HG02840 (cell line): ENCODE results near the gene SCP2.
"Not testable (repeated sequence)": the region's sequence is repeated elsewhere in the genome, so short reads cannot be mapped to it uniquely, and the experiment has no call there.

Source experiments
- ATAC-seq: cut with Tn5 transposase; IDR thresholded peaks from one replicate; pipeline ENCODE4 v1.9.1; 2021; ENCODE audit warnings: mild to moderate bottlenecking, moderate library complexity, moderate number of reproducible peaks; ENCODE audit not compliant: unreplicated experiment, low FRiP score

SCP2 gene

DNA sequence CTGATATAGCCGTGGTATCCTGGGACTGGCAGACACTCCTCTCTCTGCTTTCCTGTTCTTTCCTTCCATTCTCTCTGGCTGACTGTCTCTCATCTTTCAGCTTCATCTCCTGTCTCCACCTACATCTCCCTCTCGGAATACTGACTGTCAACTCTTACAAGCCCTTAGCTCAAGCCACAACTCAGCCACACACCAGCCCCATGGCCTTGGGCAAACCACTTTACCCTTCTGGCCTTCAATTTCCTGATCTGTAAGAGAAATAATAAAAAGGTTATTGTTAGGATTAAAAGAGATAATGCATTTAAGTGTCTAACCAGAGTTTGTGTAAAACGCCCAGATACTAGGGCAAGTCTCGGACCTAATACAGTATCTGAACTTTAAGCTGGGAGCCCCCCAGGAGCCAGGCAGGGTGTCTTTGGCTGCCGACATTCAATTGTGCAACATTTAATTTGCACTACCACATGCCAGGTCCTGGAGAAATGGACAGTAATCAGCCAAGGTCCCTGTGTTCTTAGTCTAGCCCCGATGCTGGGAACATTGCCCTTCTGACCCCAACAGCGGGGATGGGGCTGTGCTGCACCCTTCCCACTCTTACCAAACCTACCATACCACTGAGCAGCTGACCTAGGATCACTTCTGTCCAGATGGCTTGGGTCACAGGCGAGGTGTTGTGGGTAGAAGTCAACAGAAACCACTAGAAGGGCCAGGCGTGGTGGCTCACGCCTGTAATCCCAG lies 10.7 kb upstream of the SCP2 start:
- no peak for ATAC-seq

DNA sequence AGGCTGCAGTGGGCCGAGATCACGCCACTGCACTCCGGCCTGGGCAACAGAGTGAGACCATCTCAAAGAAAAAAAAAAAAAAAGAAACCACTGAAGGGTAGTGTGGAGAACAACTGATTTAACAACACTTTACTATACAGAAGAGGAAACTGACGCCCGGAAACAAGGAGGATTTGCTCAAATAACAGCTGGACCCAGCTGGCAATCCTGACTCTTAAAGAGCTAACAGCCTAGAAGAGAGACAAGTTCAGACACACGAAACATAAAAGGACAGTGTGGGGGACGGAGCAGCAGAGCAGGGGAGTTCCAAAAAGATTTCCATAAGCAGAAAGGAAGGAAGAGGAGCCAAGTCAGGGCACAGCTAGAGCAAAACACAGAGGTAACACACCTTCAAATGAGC lies 9.9 kb upstream of the SCP2 start:
- no peak for ATAC-seq

DNA sequence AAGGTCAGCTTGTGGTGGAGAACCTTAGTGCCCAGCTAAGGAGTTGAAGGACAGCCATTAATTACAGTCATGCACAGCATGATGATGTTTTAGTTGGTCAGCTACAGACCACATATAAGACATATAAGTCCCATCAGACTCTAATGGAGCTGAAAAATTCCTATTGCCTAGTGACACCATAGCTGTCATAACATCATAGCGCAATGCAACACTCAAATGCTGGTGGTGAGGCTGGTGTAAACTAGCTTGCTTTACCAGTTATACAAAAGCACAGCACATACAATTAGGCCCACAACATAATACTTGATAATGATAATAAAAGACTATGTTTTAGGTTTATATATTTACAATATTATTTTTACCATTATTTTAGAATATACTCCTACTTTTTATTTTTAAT lies 9.5 kb upstream of the SCP2 start:
- ATAC-seq: no peak

DNA sequence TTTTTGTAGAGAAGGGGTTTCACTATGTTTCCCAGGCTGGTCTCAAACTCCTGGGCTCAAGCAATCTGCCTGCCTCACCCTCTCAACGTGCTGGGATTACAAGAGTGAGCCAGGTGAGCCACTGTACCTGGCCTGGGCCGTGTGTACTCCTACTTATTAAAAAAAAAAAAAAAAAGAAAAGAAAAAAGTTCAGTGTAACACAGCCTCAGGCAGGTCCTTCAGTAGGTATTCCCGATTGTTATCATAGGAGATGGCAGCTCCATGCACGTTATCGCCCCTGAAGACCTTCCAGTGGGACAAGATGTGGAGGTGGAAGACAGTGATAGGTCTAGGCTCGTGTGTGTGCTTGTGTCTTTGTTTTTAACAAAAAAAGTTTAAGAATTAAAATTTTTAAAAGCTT lies 8.9 kb upstream of the SCP2 start:
- ATAC-seq: no peak

DNA sequence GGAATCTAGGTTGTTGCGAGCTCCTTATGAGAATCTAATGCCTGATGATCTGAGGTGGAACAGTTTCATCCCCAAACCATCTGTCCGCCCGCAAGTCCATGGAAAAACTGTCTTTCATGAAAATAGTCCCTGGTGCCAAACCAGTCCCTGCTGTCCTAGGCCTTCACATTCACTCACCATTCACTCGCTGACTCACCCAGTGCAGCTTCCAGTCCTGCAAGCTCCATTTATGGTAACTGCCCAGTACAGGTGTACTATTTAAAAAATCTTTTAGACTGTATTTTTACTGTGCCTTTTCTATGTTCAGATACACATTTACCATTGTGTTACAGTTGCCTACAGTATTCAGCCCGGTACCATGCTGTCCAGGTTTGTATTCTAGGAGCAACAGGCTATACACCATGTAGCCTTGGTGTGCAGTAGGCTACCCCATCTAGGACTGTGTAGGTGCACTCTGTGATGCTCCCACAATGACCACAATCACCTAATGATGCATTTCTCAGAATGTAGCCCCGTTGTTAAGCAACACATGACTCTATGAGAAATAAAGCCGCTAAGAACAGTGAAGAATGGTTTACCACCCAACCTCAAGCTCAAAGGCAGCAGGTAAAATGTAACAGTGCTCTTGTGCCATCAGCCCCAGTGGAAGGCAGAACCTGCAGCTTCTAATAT lies 7.9 kb upstream of the SCP2 start:
- ATAC-seq: no peak

DNA sequence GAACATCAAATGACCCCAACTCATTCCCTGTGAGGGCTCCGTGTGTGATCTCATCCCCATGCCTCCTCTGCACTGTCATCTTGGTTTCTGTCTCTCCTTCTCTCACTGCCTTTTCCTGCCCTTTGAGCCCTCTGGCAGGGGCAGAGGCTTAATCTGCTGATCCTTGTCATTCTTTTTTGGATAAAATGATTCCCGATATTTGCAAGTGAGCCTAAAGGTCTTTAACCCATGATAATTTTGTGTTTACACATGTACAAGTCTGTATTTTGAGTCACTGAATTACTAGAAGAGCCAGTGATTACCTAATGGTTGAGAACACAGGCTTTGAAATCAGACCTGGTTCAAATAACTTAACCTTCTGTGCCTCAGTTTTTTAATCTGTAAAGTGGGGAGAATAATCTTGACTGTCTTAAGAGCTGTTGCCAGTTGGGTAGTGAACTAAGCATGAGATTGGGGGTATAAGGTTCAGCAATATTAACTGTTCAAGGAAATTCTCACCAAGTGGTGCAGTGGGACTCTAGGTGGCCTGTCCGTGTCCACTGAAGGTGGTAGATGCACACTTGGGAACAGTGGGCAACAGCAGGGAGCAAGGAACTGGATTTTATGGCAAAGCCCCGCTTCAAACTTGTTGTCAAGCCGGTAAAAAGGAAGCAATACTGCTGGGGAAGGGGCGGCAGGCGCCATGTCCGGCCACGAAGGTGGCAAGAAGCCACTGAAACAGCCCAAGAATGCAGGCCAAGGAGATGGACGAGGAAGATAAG lies 7.2 kb upstream of the SCP2 start:
- ATAC-seq: no peak

DNA sequence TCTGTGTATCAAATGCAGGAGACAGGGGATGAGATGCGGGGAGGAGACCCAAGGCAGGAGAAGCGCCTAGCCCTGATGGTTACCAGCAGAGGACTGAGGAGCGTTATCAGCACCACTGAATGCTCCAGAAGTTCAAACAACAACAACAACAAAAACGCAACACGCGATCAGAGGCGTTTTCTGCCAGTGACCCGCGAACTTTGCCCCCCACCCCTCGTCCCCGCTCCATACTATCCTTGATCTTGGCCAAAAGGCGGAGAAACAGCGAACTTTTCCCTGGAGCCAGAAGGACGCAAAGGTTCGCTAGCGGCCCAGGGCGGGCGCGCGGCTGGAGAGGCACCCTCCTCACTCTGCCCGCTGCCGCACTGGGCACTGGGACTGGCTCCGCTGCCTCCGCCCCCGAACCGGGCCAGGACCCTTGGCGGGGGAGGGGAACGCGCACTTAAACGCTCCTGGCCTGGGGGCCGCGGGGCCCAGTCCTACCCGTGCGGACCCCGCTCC lies 6.2 kb upstream of the SCP2 start:
- no peak for ATAC-seq

DNA sequence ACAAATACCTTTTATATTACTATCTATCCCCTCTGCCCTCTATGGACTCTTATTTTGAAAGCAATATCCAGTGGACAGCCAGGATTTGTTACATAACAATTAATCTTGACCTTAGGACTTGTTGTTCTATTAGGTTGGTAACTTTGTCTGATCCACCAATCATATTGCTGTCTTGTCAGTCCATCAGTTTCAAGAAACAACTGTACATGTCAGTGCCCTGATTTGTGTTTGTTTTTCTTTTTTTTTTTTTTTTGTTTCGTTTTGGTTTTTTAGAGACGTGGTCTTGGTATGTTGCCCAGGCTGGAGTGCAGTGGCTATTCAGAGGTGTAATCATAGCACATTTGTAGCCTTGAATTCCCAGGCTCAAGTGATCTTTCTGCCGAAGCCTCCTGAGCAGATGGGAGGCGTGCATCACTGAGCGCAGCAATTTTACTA lies 1.5 kb upstream of the SCP2 start:
- ATAC-seq: no peak

DNA sequence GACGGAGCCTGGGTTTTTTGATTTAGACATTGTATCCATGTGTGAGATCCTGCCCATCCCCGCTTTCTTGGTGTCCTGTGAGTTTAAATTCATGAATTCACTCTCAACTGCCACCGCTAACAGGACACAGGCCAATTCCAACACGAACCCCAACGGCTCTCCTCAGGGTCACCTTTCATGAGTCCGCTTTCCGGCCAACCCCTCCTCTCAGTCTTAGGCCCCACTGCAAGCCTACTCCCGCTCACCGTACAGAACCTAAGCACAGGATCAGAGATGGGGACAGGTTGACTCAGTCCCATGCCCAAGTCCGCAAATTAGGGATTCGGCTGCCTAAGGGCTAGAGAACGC lies 238 bp upstream of the SCP2 start:
- ATAC-seq: no peak

DNA sequence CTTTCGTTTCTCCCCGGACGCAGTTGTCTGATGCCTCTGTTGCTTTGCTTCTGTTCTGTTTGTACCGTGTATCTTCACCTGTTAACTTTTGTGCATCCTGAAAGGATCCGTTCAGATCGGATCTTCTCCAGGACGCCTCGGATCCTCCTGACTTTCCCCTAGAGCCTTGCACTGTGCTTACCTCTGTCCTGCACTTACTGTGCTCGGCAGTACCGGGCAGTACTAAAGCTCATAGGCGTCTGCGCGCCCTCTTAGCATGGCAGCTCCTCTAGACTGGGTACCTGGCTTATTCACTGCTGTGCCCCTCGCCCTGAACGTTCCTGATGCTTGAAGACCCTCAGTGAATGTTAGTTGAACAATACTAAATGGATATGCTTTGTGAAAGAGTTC lies 934 bp downstream of the SCP2 start:
- ATAC-seq: no peak

DNA sequence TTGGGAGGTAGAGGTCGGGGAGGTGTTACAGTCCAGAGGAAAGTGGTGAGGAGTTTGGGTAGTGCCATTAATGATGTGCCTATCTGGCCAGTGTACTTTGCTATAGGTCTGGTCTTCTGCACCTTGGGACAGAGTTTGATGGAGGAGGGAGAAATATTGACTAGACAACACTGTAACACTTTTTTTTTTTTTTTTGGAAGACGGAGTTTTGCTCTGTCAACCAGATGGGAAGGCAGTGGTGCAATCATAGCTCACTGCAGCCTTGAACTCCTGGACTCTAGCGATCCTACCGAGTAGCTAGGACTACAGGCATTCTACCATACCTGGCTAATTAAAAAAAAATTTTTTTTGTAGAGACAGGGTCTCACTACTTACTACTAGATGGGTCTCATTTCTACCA lies 1.9 kb downstream of the SCP2 start:
- ATAC-seq: no peak

DNA sequence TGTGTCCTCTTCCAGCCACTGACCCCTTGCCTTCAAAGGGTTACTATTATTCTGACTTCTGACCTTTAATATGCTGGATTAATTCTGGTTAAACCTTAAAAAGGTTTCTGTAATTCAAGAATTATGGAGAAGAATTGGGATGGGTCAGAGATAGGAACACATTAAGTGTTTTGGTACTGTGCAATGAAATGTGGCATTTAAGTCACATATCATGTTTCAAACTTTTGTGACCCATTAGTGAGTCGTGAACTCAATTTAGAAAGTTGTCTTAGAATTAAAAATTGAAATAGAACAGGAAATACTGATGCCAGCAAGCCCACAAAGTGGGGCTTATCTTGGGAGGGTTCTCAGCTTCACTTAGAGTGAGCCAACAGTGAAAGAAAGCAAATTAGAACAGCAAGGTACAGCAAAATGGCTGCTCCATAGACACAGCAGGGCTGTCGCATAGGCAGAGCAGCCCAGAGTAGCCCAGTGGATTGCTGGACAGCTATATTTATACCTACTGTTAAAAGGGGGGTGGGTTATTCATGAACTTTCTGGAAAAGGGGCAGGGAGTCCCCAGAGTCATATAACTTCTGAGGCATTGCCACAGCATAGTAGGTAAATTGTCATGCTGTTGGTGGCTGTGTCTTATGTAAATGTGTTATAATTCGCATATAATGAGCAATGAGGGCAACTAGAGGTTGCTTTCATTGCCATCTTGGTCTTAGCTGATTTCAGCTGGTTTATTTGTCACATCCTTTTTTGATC lies 10.5 kb downstream of the SCP2 start:
- no peak for ATAC-seq

DNA sequence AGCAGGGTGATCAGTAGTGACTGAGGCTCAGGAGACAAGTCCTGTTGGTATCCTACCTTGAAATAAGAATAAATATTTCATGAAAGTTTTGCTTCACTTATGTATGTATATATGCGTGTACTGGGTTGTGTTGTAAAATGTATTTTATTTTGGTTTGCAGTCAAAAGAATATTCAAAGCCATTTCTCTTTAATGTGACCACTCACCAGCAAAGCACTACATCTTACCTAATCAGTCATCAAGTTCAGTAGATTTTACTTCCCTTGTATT lies 11.0 kb downstream of the SCP2 start:
- no peak for ATAC-seq

DNA sequence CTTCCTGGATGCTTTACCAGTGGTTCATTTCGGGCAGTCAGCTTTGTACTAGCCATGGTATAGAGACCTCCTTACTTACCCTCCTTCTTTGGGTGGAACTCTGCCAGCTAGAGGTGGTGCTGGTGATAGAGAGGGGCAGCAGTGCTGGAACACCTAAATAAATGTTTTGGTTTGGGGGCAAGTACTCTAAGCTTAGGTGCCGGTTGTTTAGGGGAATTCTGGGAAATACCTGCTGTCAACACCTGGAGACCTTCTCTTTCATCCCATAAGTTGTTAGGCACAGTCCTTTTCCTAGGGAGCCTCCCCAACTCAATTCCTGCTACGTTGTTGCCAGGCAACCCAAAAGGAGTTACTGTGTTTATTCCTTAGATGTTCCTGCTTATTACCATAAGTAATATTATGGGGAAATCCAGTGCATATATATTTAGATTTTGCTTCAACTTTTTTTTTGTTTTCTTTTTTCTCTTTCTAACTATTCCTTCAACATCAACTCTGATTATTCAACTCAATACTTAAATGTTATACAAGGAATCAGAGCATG lies 16.9 kb downstream of the SCP2 start:
- no peak for ATAC-seq

DNA sequence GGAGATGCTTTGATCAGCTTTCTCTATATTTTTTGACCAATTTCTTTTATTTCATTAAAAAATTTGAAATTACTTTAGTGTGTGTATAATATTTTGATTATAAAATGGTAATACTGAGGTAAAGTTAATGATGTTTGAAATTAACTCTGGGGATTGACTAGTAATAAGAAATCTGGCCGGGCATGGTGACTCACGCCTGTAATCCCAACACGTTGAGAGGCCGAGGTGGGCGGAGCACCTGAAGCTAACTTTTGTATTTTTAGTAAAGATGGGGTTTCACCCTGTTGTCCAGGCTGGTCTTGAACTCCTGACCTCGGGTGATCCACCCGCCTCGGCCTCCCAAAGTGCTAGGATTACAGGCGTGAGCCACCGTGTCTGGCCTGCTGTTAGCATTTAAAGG lies 17.5 kb downstream of the SCP2 start:
- no peak for ATAC-seq

DNA sequence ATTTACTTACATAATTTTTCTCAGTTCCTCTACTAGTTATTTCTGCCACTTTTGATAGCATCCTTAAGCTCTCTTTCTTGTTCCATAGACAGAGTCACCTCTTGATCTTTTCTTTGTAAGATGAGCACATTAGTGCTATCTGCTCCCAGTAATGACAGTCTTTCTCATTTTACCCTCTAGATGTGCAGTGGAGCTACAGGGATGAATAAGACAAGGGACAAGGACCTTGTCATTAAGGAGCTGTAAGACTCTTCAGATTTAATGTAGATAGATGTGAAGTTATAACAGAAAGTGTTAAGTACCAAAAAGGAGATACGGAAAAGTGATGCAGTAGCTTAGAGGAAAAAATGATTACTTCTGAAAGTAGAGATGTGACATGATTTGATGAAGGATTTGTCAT lies 20.4 kb downstream of the SCP2 start:
- no peak for ATAC-seq

DNA sequence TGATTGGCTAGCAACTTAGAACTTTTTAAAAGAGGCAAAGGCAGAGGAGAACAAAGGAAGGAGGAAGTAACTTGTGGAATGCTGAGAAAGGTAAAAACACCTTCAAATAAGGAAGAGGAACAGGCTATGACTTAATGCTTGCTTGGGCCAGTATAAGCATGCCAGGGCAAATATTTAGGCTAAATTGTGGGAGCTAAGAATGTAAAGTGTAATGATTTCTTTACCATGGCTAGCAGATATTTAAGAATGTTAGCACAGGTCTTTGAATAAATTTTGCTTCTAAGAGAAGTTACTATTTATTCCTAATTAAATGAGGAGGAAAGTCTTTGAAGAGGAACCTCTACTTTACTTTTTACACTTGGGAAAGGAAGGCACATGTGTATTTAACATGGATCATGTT lies 22.5 kb downstream of the SCP2 start:
- ATAC-seq: not testable (repeated sequence)

DNA sequence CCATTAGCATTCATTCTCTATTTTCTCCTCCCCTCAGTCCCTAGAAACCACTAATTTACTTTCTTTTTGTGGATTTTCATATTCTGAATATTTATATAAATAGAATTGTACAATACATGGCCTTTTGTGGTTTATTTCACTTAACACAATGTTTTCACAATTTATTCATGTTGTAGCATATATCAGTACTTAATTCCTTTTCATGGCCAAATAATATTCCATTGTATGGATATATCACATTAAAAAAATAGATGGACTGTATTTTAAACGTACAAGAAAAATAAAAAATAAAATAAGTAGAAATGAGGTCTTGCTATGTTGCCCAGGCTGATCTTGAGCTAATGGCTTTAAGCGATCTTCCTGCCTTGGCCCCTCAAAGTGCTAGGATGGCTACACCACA lies 25.0 kb downstream of the SCP2 start:
- ATAC-seq: no peak

DNA sequence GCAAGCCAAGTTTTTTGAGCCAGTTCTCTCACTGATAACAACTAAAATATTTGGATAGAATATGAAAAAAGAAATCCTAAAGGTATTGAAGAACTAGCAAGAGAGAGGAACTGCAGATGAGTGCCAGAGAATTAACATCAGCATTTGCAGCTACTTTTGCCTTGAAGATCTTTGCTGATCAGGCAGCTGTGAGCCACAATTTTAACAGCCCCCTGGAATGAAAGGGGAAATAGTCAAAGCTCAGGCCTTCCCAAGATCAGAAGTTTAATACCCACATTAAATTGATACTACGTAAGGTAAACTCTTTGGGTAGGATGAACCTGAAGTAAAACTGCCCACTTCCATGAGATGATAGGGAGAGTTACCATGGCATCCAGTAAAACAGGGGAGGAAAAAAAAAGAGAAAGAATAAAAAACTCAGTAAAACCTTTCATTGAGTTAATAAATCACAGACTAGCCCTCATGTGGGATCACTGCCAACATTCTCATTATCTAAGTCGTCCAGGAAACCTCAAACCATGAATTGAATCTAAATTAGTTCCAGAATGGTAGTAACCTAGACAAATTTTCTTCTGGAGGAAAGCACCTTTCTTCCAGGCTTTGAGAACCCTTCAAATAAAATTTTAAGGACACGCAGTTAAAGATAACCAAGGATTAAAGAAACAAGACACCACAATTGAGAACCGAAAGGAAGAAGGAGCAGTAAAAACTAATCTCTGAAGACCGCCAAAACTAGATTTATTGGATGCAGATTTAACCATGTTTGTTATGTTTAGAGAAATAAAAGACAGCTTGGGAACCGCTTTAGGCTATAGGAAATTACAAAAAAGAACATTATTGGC lies 28.3 kb downstream of the SCP2 start:
- no peak for ATAC-seq

DNA sequence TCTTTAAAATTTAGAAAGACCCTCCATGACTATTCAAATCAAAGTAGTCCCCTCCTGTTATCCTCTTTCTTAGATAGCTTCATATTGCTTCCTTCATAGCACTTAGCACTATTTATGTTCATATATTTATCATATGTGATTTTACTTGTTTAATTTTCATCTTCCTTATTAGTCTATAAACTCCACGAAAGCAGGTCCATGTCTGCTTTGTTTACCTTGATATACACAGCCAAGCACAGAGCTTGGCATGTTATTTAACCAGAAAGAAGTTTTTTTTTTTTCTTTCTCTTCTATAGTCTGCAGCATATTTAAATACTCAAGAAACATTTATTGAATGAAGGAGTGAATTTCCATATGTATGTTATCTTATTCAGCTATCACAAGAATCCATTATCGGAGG lies 36.0 kb downstream of the SCP2 start:
- ATAC-seq: no peak
